Loucy (cell line): ENCODE measurements around the gene ZNF615.
"Not testable (repeated sequence)": the region's sequence is repeated elsewhere in the genome, so short reads cannot be mapped to it uniquely, and the experiment has no call there.

ENCODE experiments used
- H2AFZ ChIP-seq: fragments of 200-600 bp; sonication (generic); 2 replicates; pipeline ENCODE4 v1.6.0; 2016; ENCODE audit warnings: antibody characterized with exemption, mild to moderate bottlenecking, low read length, moderate library complexity
- H3F3A ChIP-seq: fragments of 200-600 bp; 2 replicates; pipeline ENCODE4 v1.6.0; 2016; ENCODE audit warnings: antibody characterized with exemption, low read depth, mild to moderate bottlenecking
- H3K27me3 ChIP-seq: fragments of 200-600 bp; sonication (generic); 2 replicates; pipeline ENCODE4 v1.6.1; 2014; ENCODE audit warnings: low read length, mild to moderate bottlenecking; ENCODE audit not compliant: insufficient read depth, poor library complexity, severe bottlenecking
- H3K36me3 ChIP-seq: fragments of 200-600 bp; sonication (generic); 2 replicates; pipeline ENCODE4 v1.6.1; 2016; ENCODE audit warnings: low read length; ENCODE audit not compliant: insufficient read depth
- H3K4me1 ChIP-seq: fragments of 200-600 bp; sonication (generic); 2 replicates; pipeline ENCODE4 v1.5.1; 2014; ENCODE audit warnings: low read length, mild to moderate bottlenecking; ENCODE audit not compliant: insufficient read depth, poor library complexity, severe bottlenecking
- H3K4me2 ChIP-seq: fragments of 200-600 bp; sonication (generic); 2 replicates; pipeline ENCODE4 v1.6.0; 2014; ENCODE audit warnings: antibody characterized with exemption, low read length, low read depth, mild to moderate bottlenecking; ENCODE audit not compliant: poor library complexity, severe bottlenecking
- H3K4me3 ChIP-seq: fragments of 200-600 bp; sonication (generic); 2 replicates; pipeline ENCODE4 v1.5.1; 2014; ENCODE audit warnings: low read length, mild to moderate bottlenecking, mixed read lengths; ENCODE audit not compliant: poor library complexity, severe bottlenecking
- H3K79me2 ChIP-seq: fragments of 200-600 bp; sonication (generic); 2 replicates; pipeline ENCODE4 v1.6.1; 2014; ENCODE audit warnings: low read length; ENCODE audit not compliant: insufficient read depth
- H3K9ac ChIP-seq: fragments of 200-600 bp; sonication (generic); 2 replicates; pipeline ENCODE4 v1.6.0; 2014; ENCODE audit warnings: mild to moderate bottlenecking, low read depth, low read length, moderate library complexity; ENCODE audit not compliant: poor library complexity, severe bottlenecking
- H3K9me2 ChIP-seq: fragments of 200-600 bp; sonication (generic); replicated peaks from 2 replicates; pipeline ENCODE4 v1.6.1; 2016; ENCODE audit warnings: low read depth, low read length, mixed read lengths
- H3K9me3 ChIP-seq: fragments of 200-600 bp; sonication (generic); 2 replicates; pipeline ENCODE4 v1.6.1; 2014; ENCODE audit warnings: mild to moderate bottlenecking, antibody characterized with exemption, low read length, low read depth; ENCODE audit not compliant: insufficient read depth
- H4K20me1 ChIP-seq: fragments of 200-600 bp; sonication (generic); 2 replicates; pipeline ENCODE4 v1.6.0; 2014; ENCODE audit warnings: antibody characterized with exemption, low read length, mild to moderate bottlenecking; ENCODE audit not compliant: insufficient read depth, poor library complexity, severe bottlenecking
- CTCF ChIP-seq: fragments of 200-600 bp; sonication (generic); conservative IDR thresholded peaks from 2 replicates; pipeline ENCODE4 v1.5.1; 2014; ENCODE audit warnings: mild to moderate bottlenecking, antibody characterized with exemption, low read length
- EZH2phosphoT487 ChIP-seq: fragments of 200-600 bp; IDR thresholded peaks from 2 replicates; pipeline ENCODE4 v1.6.1; 2018; ENCODE audit warnings: antibody characterized with exemption, mild to moderate bottlenecking, moderate library complexity, borderline replicate concordance

Gene ZNF615

GRCh38 chr19:52007806-52008557 is at the start of gene ZNF615:
Gene ZNF615 (minus strand): TSS chr19:52008211. CDS start chr19:52003711, 4,500 bp downstream.
- peak within 1 kb of the TSS; percentile 90 for H3K9ac ChIP-seq
- no peaks in the 10 kb centered on the region for H3K27me3 ChIP-seq
- 0 out of 2 replicates have a peak, but pooled peaks cover 4% of the 10 kb centered on the region for H3K36me3 ChIP-seq
- no peaks in the 10 kb centered on the region for H3K9me2 ChIP-seq
- H3K79me2 ChIP-seq, result peaks cover 21% of the 10 kb centered on the region
- peak within 1 kb of the TSS; percentile 90 for H3K4me2 ChIP-seq
- H3K9me3 ChIP-seq, result no peaks in the 10 kb centered on the region
- TF ChIP-seq CTCF (no peak), EZH2phosphoT487 (no peak)
- no peaks in the 10 kb centered on the region for H4K20me1 ChIP-seq
- peaks cover 26% of the 10 kb centered on the region for H3K4me1 ChIP-seq
- H3K4me3 ChIP-seq, result peak within 1 kb of the TSS; percentile 88
- peak within 1 kb of the TSS; percentile 95 for H2AFZ ChIP-seq
- H3F3A ChIP-seq, result no peaks in the 10 kb centered on the region

- H3K4me3 ChIP-seq, H3F3A ChIP-seq, H3K27me3 ChIP-seq, H3K79me2 ChIP-seq, H2AFZ ChIP-seq, H3K9ac ChIP-seq, H3K9me2 ChIP-seq, H3K4me1 ChIP-seq, H4K20me1 ChIP-seq, H3K9me3 ChIP-seq, H3K4me2 ChIP-seq, H3K36me3 ChIP-seq: not testable (repeated sequence)
These were observed 48.5 kb upstream of the ZNF615 start for GRCh38 chr19:52056480-52056879.

GRCh38 chr19:52051736-52052135 is 43.7 kb upstream of the ZNF615 start:
- not testable (repeated sequence) for H3K36me3 ChIP-seq, H3K4me2 ChIP-seq
- H3K79me2 ChIP-seq, result peaks cover 23% of the 10 kb centered on the region

GRCh38 chr19:52048555-52049501 is 40.8 kb upstream of the ZNF615 start, which contains the start of gene ZNF432:
Gene ZNF432 (minus strand): TSS chr19:52048838. CDS start chr19:52046868, 1,970 bp downstream.
- no peaks in the 10 kb centered on the region for H3K36me3 ChIP-seq
- H4K20me1 ChIP-seq, result no peaks in the 10 kb centered on the region
- peaks cover 35% of the 10 kb centered on the region for H3K4me1 ChIP-seq
- H3K9ac ChIP-seq, result peak within 1 kb of the TSS; percentile 86
- no peaks in the 10 kb centered on the region for H3K9me2 ChIP-seq
- H3K4me2 ChIP-seq, result peak within 1 kb of the TSS; percentile 88
- no peaks in the 10 kb centered on the region for H3F3A ChIP-seq
- H3K4me3 ChIP-seq, result peak within 1 kb of the TSS; percentile 88
- H3K9me3 ChIP-seq, result no peaks in the 10 kb centered on the region; the same call in 1 of the 2 replicates
- no peaks in the 10 kb centered on the region for H3K27me3 ChIP-seq
- no peak for TF ChIP-seq EZH2phosphoT487
- TF ChIP-seq CTCF, result no peak
- peak within 1 kb of the TSS; percentile 96 for H2AFZ ChIP-seq
- H3K79me2 ChIP-seq, result peaks cover 28% of the 10 kb centered on the region

More at GRCh38 chr19:52051736-52052135, 43.7 kb upstream of the ZNF615 start:
- not testable (repeated sequence) for H2AFZ ChIP-seq, H3K9me3 ChIP-seq, H3K27me3 ChIP-seq, H3K9me2 ChIP-seq, H3K4me3 ChIP-seq, H3K9ac ChIP-seq, H4K20me1 ChIP-seq, H3F3A ChIP-seq
- H3K4me1 ChIP-seq, result peaks cover 21% of the 10 kb centered on the region
